Mesendoderm (in vitro differentiated cells): ENCODE results near the gene RAPGEF6. TPM values are rescaled to one million over a fixed set of nuclear protein-coding genes. Genes with fewer than 3 reads are reported as not detected.
A peak's percentile ranks its signal among the peaks of the same experiment; 100 is the strongest.

Experiments used
- DNase-seq: peaks from one replicate; pipeline ENCODE4 v3.0.0; 2013
- H2AK5ac ChIP-seq: 2 replicates; pipeline ENCODE4 v1.6.1; 2013; ENCODE audit warnings: low read length, inconsistent platforms
- H2BK120ac ChIP-seq: 2 replicates; pipeline ENCODE4 v1.6.1; 2013; ENCODE audit warnings: low read depth, mild to moderate bottlenecking, low read length, moderate library complexity, mixed read lengths
- H2BK15ac ChIP-seq: replicated peaks from 2 replicates; pipeline ENCODE4 v1.6.1; 2013; ENCODE audit warnings: low read depth, mild to moderate bottlenecking, moderate library complexity
- H2BK5ac ChIP-seq: 2 replicates; pipeline ENCODE4 v1.6.1; 2013; ENCODE audit warnings: low read length, inconsistent platforms
- H3K18ac ChIP-seq: 2 replicates; pipeline ENCODE4 v1.6.1; 2013; ENCODE audit warnings: mild to moderate bottlenecking, low read length, mixed read lengths
- H3K23ac ChIP-seq: one replicate; pipeline ENCODE4 v1.6.1; 2013; ENCODE audit warnings: low read length
- H3K27ac ChIP-seq: 2 replicates; pipeline ENCODE4 v1.5.1; 2013; ENCODE audit warnings: low read depth, mild to moderate bottlenecking, inconsistent platforms, low read length, moderate library complexity
- H3K27me3 ChIP-seq: 2 replicates; pipeline ENCODE4 v1.6.1; 2013; ENCODE audit warnings: low read length, control low read depth, mild to moderate bottlenecking, inconsistent platforms; ENCODE audit not compliant: insufficient read depth, poor library complexity
- H3K36me3 ChIP-seq: 2 replicates; pipeline ENCODE4 v1.6.1; 2013; ENCODE audit warnings: low read length, inconsistent platforms; ENCODE audit not compliant: control insufficient read depth, insufficient read depth
- H3K4ac ChIP-seq: one replicate; pipeline ENCODE4 v1.6.1; 2013; ENCODE audit warnings: low read depth, mild to moderate bottlenecking, low read length, moderate library complexity
- H3K4me1 ChIP-seq: 2 replicates; pipeline ENCODE4 v1.6.1; 2013; ENCODE audit warnings: low read depth, low read length, inconsistent platforms; ENCODE audit not compliant: control insufficient read depth
- H3K4me2 ChIP-seq: 2 replicates; pipeline ENCODE4 v1.6.1; 2013; ENCODE audit warnings: low read length
- H3K4me3 ChIP-seq: 2 replicates; pipeline ENCODE4 v1.5.1; 2013; ENCODE audit warnings: mild to moderate bottlenecking, low read length
- H3K56ac ChIP-seq: one replicate; pipeline ENCODE4 v1.6.1; 2013; ENCODE audit warnings: low read length
- H3K79me1 ChIP-seq: 2 replicates; pipeline ENCODE4 v1.6.1; 2013; ENCODE audit warnings: low read length, inconsistent platforms
- H3K79me2 ChIP-seq: 2 replicates; pipeline ENCODE4 v1.6.1; 2013; ENCODE audit warnings: mild to moderate bottlenecking, low read length; ENCODE audit not compliant: control insufficient read depth, insufficient read depth
- H3K9ac ChIP-seq: 2 replicates; pipeline ENCODE4 v1.6.1; 2013; ENCODE audit warnings: low read length, inconsistent platforms
- H4K5ac ChIP-seq: one replicate; pipeline ENCODE4 v1.6.1; 2013; ENCODE audit warnings: low read length
- H4K8ac ChIP-seq: one replicate; pipeline ENCODE4 v1.6.1; 2013; ENCODE audit warnings: low read depth, mild to moderate bottlenecking, control low read depth, low read length, moderate library complexity
- WGBS: extraction: QIAGEN DNeasy Blood & Tissue Kit; methylation state at CpG from one replicate; pipeline ENCODE4 v1.1.7; 2013; ENCODE audit warnings: low lambda C conversion rate, missing lambda C conversion rate; ENCODE audit not compliant: insufficient coverage; ENCODE audit errors: extremely low coverage; 5-methylcytosine and 5-hydroxymethylcytosine counted together
- polyA plus RNA-seq, 2 experiments: library from polyadenylated mRNA; stranded (reverse); fragments of 200-250 nt; gene quantifications; one replicate each; pipeline ENCODE4 v1.2.3, GENCODE V29; 2013

Gene RAPGEF6
- 5.9 TPM for polyA plus RNA-seq (2013, experiment 1 of 2)
- 5.8 TPM for polyA plus RNA-seq (2013, experiment 2 of 2)

GRCh38 chr5:131634996-131635683 is at the start of gene RAPGEF6:
Gene RAPGEF6 (minus strand): TSS chr5:131635229. CDS start chr5:131635030, 199 bp downstream.
- H2BK15ac ChIP-seq: no peak within 1 kb of the TSS
- H3K4me3 ChIP-seq: peak within 1 kb of the TSS; percentile 97
- peaks cover 41% of the 10 kb centered on the region for H3K79me2 ChIP-seq
- no CpG with 5 or more reads among the region's 55 CpGs for WGBS
- H3K27me3 ChIP-seq: no peaks in the 10 kb centered on the region
- peak within 1 kb of the TSS; percentile 98 for H3K4ac ChIP-seq
- H4K8ac ChIP-seq: peak within 1 kb of the TSS; percentile 60
- H3K27ac ChIP-seq: peak within 1 kb of the TSS; percentile 97
- H3K4me2 ChIP-seq: peak within 1 kb of the TSS; percentile 77
- peaks cover 3% of the 10 kb centered on the region for H3K79me1 ChIP-seq
- DNase-seq: peak; percentile 100
- H3K56ac ChIP-seq: peak within 1 kb of the TSS; percentile 99
- H3K36me3 ChIP-seq: no peaks in the 10 kb centered on the region
- no peak within 1 kb of the TSS for H2AK5ac ChIP-seq
- peak within 1 kb of the TSS; percentile 76 for H2BK5ac ChIP-seq
- H3K18ac ChIP-seq: peak within 1 kb of the TSS; percentile 97
- peak within 1 kb of the TSS; percentile 61 for H3K23ac ChIP-seq
- H3K4me1 ChIP-seq: peaks cover 1% of the 10 kb centered on the region
- no peak within 1 kb of the TSS for H2BK120ac ChIP-seq
- no peak within 1 kb of the TSS for H4K5ac ChIP-seq
- H3K9ac ChIP-seq: peak within 1 kb of the TSS; percentile 96

GRCh38 chr5:131684595-131684994 is 49.6 kb upstream of the RAPGEF6 start:
- no peak for DNase-seq
- no peak overlapping the region for H2BK120ac ChIP-seq
- no peak overlapping the region for H3K4me3 ChIP-seq
- H2BK5ac ChIP-seq: no peak overlapping the region
- H4K8ac ChIP-seq: no peak overlapping the region
- no peak overlapping the region for H3K4ac ChIP-seq
- no peak overlapping the region for H3K56ac ChIP-seq
- no peak overlapping the region for H3K9ac ChIP-seq
- no peaks in the 10 kb centered on the region for H3K79me1 ChIP-seq
- H3K27me3 ChIP-seq: no peaks in the 10 kb centered on the region
- no peak overlapping the region for H3K27ac ChIP-seq
- H2BK15ac ChIP-seq: no peak overlapping the region
- H3K23ac ChIP-seq: no peak overlapping the region
- H2AK5ac ChIP-seq: no peak overlapping the region
- H3K36me3 ChIP-seq: no peaks in the 10 kb centered on the region
- H3K4me2 ChIP-seq: no peak overlapping the region
- H3K18ac ChIP-seq: no peak overlapping the region
- H3K79me2 ChIP-seq: no peaks in the 10 kb centered on the region
- no peak overlapping the region for H4K5ac ChIP-seq
- no peaks in the 10 kb centered on the region for H3K4me1 ChIP-seq

GRCh38 chr5:131684051-131684450 is 49.0 kb upstream of the RAPGEF6 start:
- H2BK15ac ChIP-seq: no peak overlapping the region
- no peaks in the 10 kb centered on the region for H3K79me2 ChIP-seq
- H2BK120ac ChIP-seq: no peak overlapping the region
- no peaks in the 10 kb centered on the region for H3K27me3 ChIP-seq
- no peak overlapping the region for H3K4ac ChIP-seq
- H2AK5ac ChIP-seq: no peak overlapping the region
- no peak overlapping the region for H2BK5ac ChIP-seq
- DNase-seq: no peak
- H3K79me1 ChIP-seq: no peaks in the 10 kb centered on the region
- H3K4me1 ChIP-seq: no peaks in the 10 kb centered on the region
- no peak overlapping the region for H3K23ac ChIP-seq
- no peaks in the 10 kb centered on the region for H3K36me3 ChIP-seq
- no peak overlapping the region for H3K4me2 ChIP-seq
- H4K8ac ChIP-seq: no peak overlapping the region
- no peak overlapping the region for H3K9ac ChIP-seq
- H3K56ac ChIP-seq: no peak overlapping the region
- H3K4me3 ChIP-seq: no peak overlapping the region
- no peak overlapping the region for H4K5ac ChIP-seq
- H3K27ac ChIP-seq: no peak overlapping the region
- H3K18ac ChIP-seq: no peak overlapping the region
- WGBS: no CpG with 5 or more reads among the region's 1 CpG

- Histone ChIP-seq H3K4me1 (no peaks in the 10 kb centered on the region), H3K9ac (no peak overlapping the region), H3K18ac (no peak overlapping the region), H3K36me3 (no peaks in the 10 kb centered on the region), H3K4me3 (no peak overlapping the region), H2AK5ac (no peak overlapping the region), H3K4ac (no peak overlapping the region), H4K5ac (no peak overlapping the region), H3K27me3 (no peaks in the 10 kb centered on the region), H3K79me2 (no peaks in the 10 kb centered on the region), H3K23ac (no peak overlapping the region), H2BK15ac (no peak overlapping the region), H2BK5ac (no peak overlapping the region), H3K56ac (no peak overlapping the region), H4K8ac (no peak overlapping the region), H3K79me1 (no peaks in the 10 kb centered on the region), H2BK120ac (no peak overlapping the region), H3K4me2 (no peak overlapping the region), H3K27ac (no peak overlapping the region)
- DNase-seq: no peak
- WGBS: no CpG with 5 or more reads among the region's 2 CpGs
These were observed 47.8 kb upstream of the RAPGEF6 start for GRCh38 chr5:131682826-131683225.

GRCh38 chr5:131682175-131682574 is 47.1 kb upstream of the RAPGEF6 start:
- no peaks in the 10 kb centered on the region for H3K79me1 ChIP-seq
- H4K8ac ChIP-seq: no peak overlapping the region
- no peak overlapping the region for H2BK5ac ChIP-seq
- H3K4me3 ChIP-seq: no peak overlapping the region
- no peaks in the 10 kb centered on the region for H3K36me3 ChIP-seq
- H3K27me3 ChIP-seq: no peaks in the 10 kb centered on the region
- H3K27ac ChIP-seq: no peak overlapping the region
- no peak overlapping the region for H3K56ac ChIP-seq
- H2BK120ac ChIP-seq: no peak overlapping the region
- H2BK15ac ChIP-seq: no peak overlapping the region
- WGBS: no CpG with 5 or more reads among the region's 5 CpGs
- H3K4ac ChIP-seq: no peak overlapping the region
- H2AK5ac ChIP-seq: no peak overlapping the region
- no peaks in the 10 kb centered on the region for H3K79me2 ChIP-seq
- H4K5ac ChIP-seq: no peak overlapping the region
- no peak overlapping the region for H3K18ac ChIP-seq
- no peak for DNase-seq
- H3K4me1 ChIP-seq: no peaks in the 10 kb centered on the region
- H3K4me2 ChIP-seq: no peak overlapping the region
- H3K23ac ChIP-seq: no peak overlapping the region
- H3K9ac ChIP-seq: no peak overlapping the region

- H3K27ac ChIP-seq: no peak overlapping the region
- no peak for DNase-seq
- no peak overlapping the region for H2BK120ac ChIP-seq
- no peak overlapping the region for H2AK5ac ChIP-seq
- no peak overlapping the region for H2BK15ac ChIP-seq
- no peaks in the 10 kb centered on the region for H3K79me1 ChIP-seq
- H4K8ac ChIP-seq: no peak overlapping the region
- no peaks in the 10 kb centered on the region for H3K79me2 ChIP-seq
- H3K4ac ChIP-seq: no peak overlapping the region
- no peaks in the 10 kb centered on the region for H3K4me1 ChIP-seq
- no CpG with 5 or more reads among the region's 1 CpG for WGBS
- no peak overlapping the region for H3K4me2 ChIP-seq
- H2BK5ac ChIP-seq: no peak overlapping the region
- no peaks in the 10 kb centered on the region for H3K27me3 ChIP-seq
- H3K56ac ChIP-seq: no peak overlapping the region
- H4K5ac ChIP-seq: no peak overlapping the region
- no peak overlapping the region for H3K18ac ChIP-seq
- no peak overlapping the region for H3K4me3 ChIP-seq
- H3K23ac ChIP-seq: no peak overlapping the region
- H3K36me3 ChIP-seq: no peaks in the 10 kb centered on the region
- H3K9ac ChIP-seq: no peak overlapping the region
These were observed 44.9 kb upstream of the RAPGEF6 start for GRCh38 chr5:131679911-131680310.
